ENCODE measurements around the gene NFIA. TPM values are rescaled to one million over a fixed set of nuclear protein-coding genes. Genes with fewer than 3 reads are reported as not detected.

The NFIA gene
- total RNA-seq, 3 donors from 2014 or later, result 54.9 to 87.5 (median 79.6) TPM

- Histone ChIP-seq H3K9me3 (no peaks in the 10 kb centered on the region), H3K4me3 (no peak overlapping the region), H3K27me3 (no peaks in the 10 kb centered on the region), H3K36me3 (no peaks in the 10 kb centered on the region), H3K4me1 (no peaks in the 10 kb centered on the region), H3K27ac (no peak overlapping the region)
- intact Hi-C loops (cut with DNase I; ENCODE audit: low total_unique reads), result no loop called here
- no peak for TF ChIP-seq POLR2A (IDR thresholded peaks at IDR 0.05)
- TF ChIP-seq POLR2AphosphoS5 (IDR thresholded peaks at IDR 0.05), result no peak
- no peak for TF ChIP-seq CTCF (IDR thresholded peaks at IDR 0.05)
- DNase-seq (ENCODE audit: low spot score in 2 of 2), result no peak
These were observed 288.0 kb downstream of the NFIA start for GRCh38 chr1:61370177-61370912.

GRCh38 chr1:61370913-61371279, 288.5 kb downstream of the NFIA start:
- H3K4me1 ChIP-seq, result no peaks in the 10 kb centered on the region
- intact Hi-C loops (cut with DNase I; ENCODE audit: low total_unique reads), result no loop called here
- no peak overlapping the region for H3K27ac ChIP-seq
- no peaks in the 10 kb centered on the region for H3K27me3 ChIP-seq
- TF ChIP-seq POLR2A (IDR thresholded peaks at IDR 0.05), result no peak
- TF ChIP-seq POLR2AphosphoS5 (IDR thresholded peaks at IDR 0.05), result no peak
- TF ChIP-seq CTCF (IDR thresholded peaks at IDR 0.05), result no peak
- H3K4me3 ChIP-seq, result no peak overlapping the region
- H3K36me3 ChIP-seq, result no peaks in the 10 kb centered on the region
- H3K9me3 ChIP-seq, result no peaks in the 10 kb centered on the region
- no peak for DNase-seq (ENCODE audit: low spot score in 2 of 2)

- Histone ChIP-seq H3K9me3 (no peaks in the 10 kb centered on the region), H3K4me3 (no peak overlapping the region), H3K27ac (no peak overlapping the region), H3K27me3 (no peaks in the 10 kb centered on the region), H3K4me1 (no peaks in the 10 kb centered on the region), H3K36me3 (no peaks in the 10 kb centered on the region)
- intact Hi-C loops (cut with DNase I; ENCODE audit: low total_unique reads), result no loop called here
- TF ChIP-seq POLR2AphosphoS5 (IDR thresholded peaks at IDR 0.05), result no peak
- no peak for TF ChIP-seq POLR2A (IDR thresholded peaks at IDR 0.05)
- no peak for TF ChIP-seq CTCF (IDR thresholded peaks at IDR 0.05)
- no peak for DNase-seq (ENCODE audit: low spot score in 2 of 2)
These were observed 290.6 kb downstream of the NFIA start for GRCh38 chr1:61372944-61373343.

GRCh38 chr1:61374156-61374555, 291.8 kb downstream of the NFIA start:
- intact Hi-C loops (cut with DNase I; ENCODE audit: low total_unique reads), result no loop called here
- DNase-seq (ENCODE audit: low spot score in 2 of 2), result no peak
- no peaks in the 10 kb centered on the region for H3K9me3 ChIP-seq
- H3K4me1 ChIP-seq, result no peaks in the 10 kb centered on the region
- no peaks in the 10 kb centered on the region for H3K27me3 ChIP-seq
- H3K36me3 ChIP-seq, result no peaks in the 10 kb centered on the region
- no peak overlapping the region for H3K27ac ChIP-seq
- no peak overlapping the region for H3K4me3 ChIP-seq
- TF ChIP-seq CTCF (IDR thresholded peaks at IDR 0.05) (no peak), POLR2A (IDR thresholded peaks at IDR 0.05) (no peak), POLR2AphosphoS5 (IDR thresholded peaks at IDR 0.05) (no peak)

- DNase-seq (ENCODE audit: low spot score in 2 of 2), result no peak
- TF ChIP-seq POLR2A (IDR thresholded peaks at IDR 0.05), result no peak
- TF ChIP-seq POLR2AphosphoS5 (IDR thresholded peaks at IDR 0.05), result no peak
- no peak for TF ChIP-seq CTCF (IDR thresholded peaks at IDR 0.05)
- H3K9me3 ChIP-seq, result no peaks in the 10 kb centered on the region
- H3K27ac ChIP-seq, result no peak overlapping the region
- no peak overlapping the region for H3K4me3 ChIP-seq
- no peaks in the 10 kb centered on the region for H3K36me3 ChIP-seq
- intact Hi-C loops (cut with DNase I; ENCODE audit: low total_unique reads), result no loop called here
- no peaks in the 10 kb centered on the region for H3K4me1 ChIP-seq
- no peaks in the 10 kb centered on the region for H3K27me3 ChIP-seq
These were observed 292.9 kb downstream of the NFIA start for GRCh38 chr1:61375082-61375880.
